ENCODE data around the gene NAP1L4. TPM values are rescaled to one million over a fixed set of nuclear protein-coding genes. Genes with fewer than 3 reads are reported as not detected.

Gene NAP1L4
- total and polyA plus RNA-seq, 2 of the 4 experiments (the other 2 are of a cell fraction), result 71.5 to 80.7 TPM

GRCh38 chr11:2898366-2899079, 93.6 kb downstream of the NAP1L4 start (continued):
- TF ChIP-seq RAD21 (IDR thresholded peaks at IDR 0.05; ENCODE audit: low read length) (no peak), SMC3 (IDR thresholded peaks at IDR 0.05; ENCODE audit: low read depth, low read length) (no peak)

- Histone ChIP-seq H4K8ac (ENCODE audit: low read depth in 2 of 2, low read length in 2 of 2) (no peak overlapping the region), H2AFZ (replicated peaks; ENCODE audit: low read length, poor library complexity) (peak overlapping the region; percentile 28), H2BK5ac (ENCODE audit: low read depth, low read length, poor library complexity, severe bottlenecking) (no peak overlapping the region), H3K14ac (replicated peaks; ENCODE audit: low read depth, low read length) (no peak overlapping the region), H3K9ac (ENCODE audit: low read depth, low read length) (no peak overlapping the region), H4K5ac (ENCODE audit: low read depth, low read length) (no peak overlapping the region), H3K27me3 (ENCODE audit: control insufficient read depth, insufficient read depth, low read length) (no peaks in the 10 kb centered on the region), H3K4me2 (ENCODE audit: low read depth, low read length) (no peak overlapping the region), H3K18ac (ENCODE audit: low read depth, low read length) (no peak overlapping the region), H2BK20ac (ENCODE audit: low read depth, low read length) (peak overlapping the region; percentile 95; the same call in 1 of the 2 replicates), H4K91ac (ENCODE audit: insufficient read depth, low read depth, low read length) (peak overlapping the region; percentile 92; the same call in 1 of the 2 replicates), H3K9me1 (ENCODE audit: insufficient read depth, low read length) (peaks cover 27% of the 10 kb centered on the region), H2AK9ac (replicated peaks; ENCODE audit: low read depth, low read length, poor library complexity) (no peak overlapping the region), H4K20me1 (ENCODE audit: insufficient read depth, low read length) (no peaks in the 10 kb centered on the region), H3K4me3 (ENCODE audit: insufficient read depth, low read depth, low read length) (no peak overlapping the region), H3K23ac (ENCODE audit: low read depth, low read length) (no peak overlapping the region), H2BK15ac (ENCODE audit: low read depth, low read length) (peak overlapping the region; percentile 98; the same call in 1 of the 3 replicates), H2BK120ac (ENCODE audit: low read depth, low read length) (peak overlapping the region; percentile 95; the same call in 1 of the 2 replicates), H3K79me1 (ENCODE audit: low read depth in 1 of 2, low read length in 2 of 2) (peaks cover 0 to 17% of the 10 kb centered on the region in 2 experiments; a peak in 1 of 4 replicates), H3K27ac (ENCODE audit: insufficient read depth, low read length) (no peak overlapping the region), H2AK5ac (ENCODE audit: low read depth, low read length) (peak overlapping the region; percentile 44; the same call in 1 of the 2 replicates), H3K56ac (ENCODE audit: extremely low read depth, insufficient read depth, low read length) (no peak overlapping the region), H3K36me3 (ENCODE audit: control insufficient read depth, insufficient read depth, low read length) (no peaks in the 10 kb centered on the region), H3K9me3 (ENCODE audit: control insufficient read depth, insufficient read depth, low read length) (no peaks in the 10 kb centered on the region), H3K4ac (ENCODE audit: low read depth, low read length) (peak overlapping the region; percentile 96; the same call in 1 of the 2 replicates), H3K4me1 (ENCODE audit: control insufficient read depth, insufficient read depth, low read length) (peaks cover 22% of the 10 kb centered on the region)
- intact Hi-C loops (cut with micrococcal nuclease) (loop anchor here (10.0 kb wide), 1 partner anchor 702 kb away; no protein-coding TSS in a partner anchor), dilution Hi-C loops (cut with HindIII; ENCODE audit: low sequenced_read_pairs, unreplicated experiment) (no loop called here), in situ Hi-C loops (cut with MboI; ENCODE audit: low sequenced_read_pairs) (loop anchor here (10.0 to 25.0 kb wide), 2 partner anchors 472 to 710 kb away; no protein-coding TSS in a partner anchor)
- no peak for DNase-seq
- ChIA-PET CTCF (no interaction called here), POLR2A (ENCODE audit: unreplicated experiment) (no interaction called here)
- no TSS peak for BruUV-seq (replicated peaks)
- 97% methylated on average over 6 of the region's 6 CpGs; no CpG with 5 or more reads in 1 of the 2 experiments for WGBS, 2 experiments (ENCODE audit: extremely low coverage in 2 of 2, insufficient read length in 1 of 2)
- ATAC-seq (ENCODE audit: low read depth), result no peak
- TF ChIP-seq RFX5 (IDR thresholded peaks at IDR 0.05; ENCODE audit: low read depth, low read length), result no peak
- no peak for TF ChIP-seq FOS (IDR thresholded peaks at IDR 0.05; ENCODE audit: low read depth, low read length)
- TF ChIP-seq BHLHE40 (IDR thresholded peaks at IDR 0.05; ENCODE audit: low read depth, low read length), result no peak
- no peak for TF ChIP-seq SMC3 (IDR thresholded peaks at IDR 0.05; ENCODE audit: low read depth, low read length)
- TF ChIP-seq MAFK (IDR thresholded peaks at IDR 0.05; ENCODE audit: low read depth, low read length), result no peak
- no peak for TF ChIP-seq CHD1 (IDR thresholded peaks at IDR 0.05; ENCODE audit: low read depth, low read length)
- no peak for TF ChIP-seq RCOR1 (IDR thresholded peaks at IDR 0.05; ENCODE audit: insufficient replicate concordance, low read length)
Measured at GRCh38 chr11:2897048-2897447, 95.1 kb downstream of the NAP1L4 start.

Data from IMR-90 (cell line).